ENCODE measurements around the gene SPP1.

Gene SPP1

GRCh38 chr4:87949961-87950360 is 25.6 kb upstream of the SPP1 start:
- H3K27me3 ChIP-seq (ENCODE audit: insufficient read depth, low read depth), result no peaks in the 10 kb centered on the region
- H3K27ac ChIP-seq, result no peak overlapping the region
- no peak overlapping the region for H2AFZ ChIP-seq (ENCODE audit: low read depth)
- no peaks in the 10 kb centered on the region for H4K20me1 ChIP-seq (ENCODE audit: insufficient read depth)
- no peaks in the 10 kb centered on the region for H3K79me2 ChIP-seq (ENCODE audit: insufficient read depth, low read depth)
- H3K4me2 ChIP-seq, result no peak overlapping the region
- H3K4me1 ChIP-seq (ENCODE audit: low read depth, poor library complexity, severe bottlenecking), result no peaks in the 10 kb centered on the region
- TF ChIP-seq CTCF (conservative IDR thresholded peaks at IDR 0.05; ENCODE audit: low read depth, low read length), result no peak
- H3K4me3 ChIP-seq (IDR thresholded peaks at IDR 0.05; ENCODE audit: insufficient read depth, low read depth, low read length), result no peak overlapping the region
- no peaks in the 10 kb centered on the region for H3K36me3 ChIP-seq (ENCODE audit: insufficient read depth)
- H3K9ac ChIP-seq, result no peak overlapping the region

GRCh38 chr4:87950493-87950892 is 25.0 kb upstream of the SPP1 start:
- no peak overlapping the region for H3K4me2 ChIP-seq
- H3K4me1 ChIP-seq (ENCODE audit: low read depth, poor library complexity, severe bottlenecking), result no peaks in the 10 kb centered on the region
- H3K27me3 ChIP-seq (ENCODE audit: insufficient read depth, low read depth), result no peaks in the 10 kb centered on the region
- no peak overlapping the region for H3K27ac ChIP-seq
- TF ChIP-seq CTCF (conservative IDR thresholded peaks at IDR 0.05; ENCODE audit: low read depth, low read length), result no peak
- no peak overlapping the region for H3K4me3 ChIP-seq (IDR thresholded peaks at IDR 0.05; ENCODE audit: insufficient read depth, low read depth, low read length)
- no peaks in the 10 kb centered on the region for H3K79me2 ChIP-seq (ENCODE audit: insufficient read depth, low read depth)
- no peak overlapping the region for H3K9ac ChIP-seq
- no peaks in the 10 kb centered on the region for H4K20me1 ChIP-seq (ENCODE audit: insufficient read depth)
- H3K36me3 ChIP-seq (ENCODE audit: insufficient read depth), result no peaks in the 10 kb centered on the region
- H2AFZ ChIP-seq (ENCODE audit: low read depth), result no peak overlapping the region

GRCh38 chr4:87950936-87951511 is 24.5 kb upstream of the SPP1 start:
- H3K79me2 ChIP-seq (ENCODE audit: insufficient read depth, low read depth), result no peaks in the 10 kb centered on the region
- no peak overlapping the region for H3K4me3 ChIP-seq (IDR thresholded peaks at IDR 0.05; ENCODE audit: insufficient read depth, low read depth, low read length)
- no peaks in the 10 kb centered on the region for H3K4me1 ChIP-seq (ENCODE audit: low read depth, poor library complexity, severe bottlenecking)
- no peak overlapping the region for H2AFZ ChIP-seq (ENCODE audit: low read depth)
- H3K9ac ChIP-seq, result no peak overlapping the region
- no peaks in the 10 kb centered on the region for H4K20me1 ChIP-seq (ENCODE audit: insufficient read depth)
- no peaks in the 10 kb centered on the region for H3K27me3 ChIP-seq (ENCODE audit: insufficient read depth, low read depth)
- H3K36me3 ChIP-seq (ENCODE audit: insufficient read depth), result no peaks in the 10 kb centered on the region
- no peak for TF ChIP-seq CTCF (conservative IDR thresholded peaks at IDR 0.05; ENCODE audit: low read depth, low read length)
- no peak overlapping the region for H3K27ac ChIP-seq
- H3K4me2 ChIP-seq, result no peak overlapping the region

- Histone ChIP-seq H3K36me3 (ENCODE audit: insufficient read depth) (no peaks in the 10 kb centered on the region), H3K79me2 (ENCODE audit: insufficient read depth, low read depth) (no peaks in the 10 kb centered on the region), H3K4me1 (ENCODE audit: low read depth, poor library complexity, severe bottlenecking) (no peaks in the 10 kb centered on the region), H3K4me3 (IDR thresholded peaks at IDR 0.05; ENCODE audit: insufficient read depth, low read depth, low read length) (no peak overlapping the region), H3K27ac (no peak overlapping the region), H2AFZ (ENCODE audit: low read depth) (no peak overlapping the region), H3K27me3 (ENCODE audit: insufficient read depth, low read depth) (no peaks in the 10 kb centered on the region), H4K20me1 (ENCODE audit: insufficient read depth) (no peaks in the 10 kb centered on the region), H3K9ac (no peak overlapping the region), H3K4me2 (no peak overlapping the region)
- no peak for TF ChIP-seq CTCF (conservative IDR thresholded peaks at IDR 0.05; ENCODE audit: low read depth, low read length)
These were observed 21.7 kb upstream of the SPP1 start for GRCh38 chr4:87953826-87954225.
